Neutrophil (primary cell): Measurements from ENCODE around the gene SLC11A2.

ENCODE experiments used
- H3K27ac ChIP-seq: fragments of 200-600 bp; sonication (generic); 2 replicates; pipeline ENCODE4 v1.5.1; 2016; ENCODE audit warnings: mild to moderate bottlenecking, moderate library complexity
- H3K27me3 ChIP-seq: fragments of 200-600 bp; sonication (generic); 2 replicates; pipeline ENCODE4 v1.6.0; 2016; ENCODE audit warnings: mild to moderate bottlenecking
- H3K36me3 ChIP-seq: fragments of 200-600 bp; sonication (generic); 2 replicates; pipeline ENCODE4 v1.5.1; 2017
- H3K4me1 ChIP-seq, 2 experiments: fragments of 200-600 bp in 1 of 2; sonication (generic) in 1 of 2; 1 replicate in 1 of 2; 2 replicates in 1 of 2; pipeline versions ENCODE4 v1.5.1 to v1.6.1; 2013 to 2016; ENCODE audit warnings: low read depth in 1 of 2, low read length in 1 of 2, mild to moderate bottlenecking in 1 of 2, moderate library complexity in 1 of 2; ENCODE audit not compliant: control insufficient read depth in 1 of 2, insufficient read depth in 1 of 2
- H3K4me3 ChIP-seq, 2 experiments: fragments of 200-600 bp in 1 of 2; sonication (generic) in 1 of 2; 1 replicate in 1 of 2; 2 replicates in 1 of 2; pipeline ENCODE4 v1.5.1; 2013 to 2016; ENCODE audit warnings: low read depth in 1 of 2, low read length in 1 of 2, mild to moderate bottlenecking in 1 of 2, moderate library complexity in 1 of 2
- H3K9me3 ChIP-seq: fragments of 200-600 bp; sonication (generic); 2 replicates; pipeline ENCODE4 v1.5.1; 2016
- CTCF ChIP-seq: fragments of 200-600 bp; sonication (generic); IDR thresholded peaks from 2 replicates; pipeline ENCODE4 v1.5.1; 2016; ENCODE audit warnings: antibody characterized with exemption

The SLC11A2 gene

GRCh38 chr12:51025836-51026638 lies at the start of gene SLC11A2:
Gene SLC11A2, minus strand, starts transcription at chr12:51026384. Its CDS starts 15,656 bp downstream, at chr12:51010728.
- H3K4me1 ChIP-seq, result peaks cover 24 to 29% of the 10 kb centered on the region in 2 experiments
- H3K9me3 ChIP-seq, result no peaks in the 10 kb centered on the region
- peak within 1 kb of the TSS; percentile 78 to 85 for H3K4me3 ChIP-seq
- peaks cover 6% of the 10 kb centered on the region for H3K27me3 ChIP-seq
- H3K27ac ChIP-seq, result peak within 1 kb of the TSS; percentile 12
- no peak for TF ChIP-seq CTCF
- no peaks in the 10 kb centered on the region for H3K36me3 ChIP-seq

- peaks cover 0 to 4% of the 10 kb centered on the region in 2 experiments for H3K4me1 ChIP-seq
- no peaks in the 10 kb centered on the region for H3K27me3 ChIP-seq
- no peak overlapping the region for H3K27ac ChIP-seq
- no peaks in the 10 kb centered on the region for H3K9me3 ChIP-seq
- TF ChIP-seq CTCF, result no peak
- H3K36me3 ChIP-seq, result peaks cover 26% of the 10 kb centered on the region
- no peak overlapping the region for H3K4me3 ChIP-seq
These were observed 49.2 kb upstream of the SLC11A2 start for GRCh38 chr12:51075390-51075789.

GRCh38 chr12:51071663-51072062 lies 45.5 kb upstream of the SLC11A2 start:
- no peak for TF ChIP-seq CTCF
- H3K4me3 ChIP-seq, result no peak overlapping the region
- no peaks in the 10 kb centered on the region for H3K9me3 ChIP-seq
- H3K27me3 ChIP-seq, result no peaks in the 10 kb centered on the region
- H3K4me1 ChIP-seq, result peaks cover 5 to 6% of the 10 kb centered on the region in 2 experiments
- no peak overlapping the region for H3K27ac ChIP-seq
- H3K36me3 ChIP-seq, result peaks cover 45% of the 10 kb centered on the region

- no peak for TF ChIP-seq CTCF
- Histone ChIP-seq H3K4me1 (peaks cover 5 to 6% of the 10 kb centered on the region in 2 experiments), H3K27ac (no peak overlapping the region), H3K36me3 (peaks cover 62% of the 10 kb centered on the region), H3K9me3 (no peaks in the 10 kb centered on the region), H3K4me3 (no peak overlapping the region), H3K27me3 (no peaks in the 10 kb centered on the region)
These were observed 43.8 kb upstream of the SLC11A2 start for GRCh38 chr12:51070004-51070403.

DNA sequence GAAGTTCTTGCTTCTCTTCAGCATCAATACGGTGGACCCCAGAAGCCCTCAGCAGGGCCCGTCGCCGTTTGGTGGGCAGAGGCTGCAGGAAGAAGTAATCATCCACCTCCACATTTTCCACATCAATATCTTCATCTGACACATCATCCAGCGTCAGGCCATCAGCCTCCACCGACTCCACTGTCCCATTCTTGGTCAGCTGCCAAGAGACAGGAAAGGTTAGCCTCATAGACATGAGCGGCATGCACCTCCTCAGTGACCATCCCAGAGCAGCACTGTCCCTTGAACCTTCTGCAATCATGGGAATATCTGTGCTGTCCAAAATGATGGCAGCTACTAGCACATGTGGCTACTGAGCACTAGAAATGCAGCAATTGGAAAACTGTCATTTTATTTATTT lies 41.6 kb upstream of the SLC11A2 start:
- Histone ChIP-seq H3K27me3 (no peaks in the 10 kb centered on the region), H3K27ac (no peak overlapping the region), H3K4me3 (no peak overlapping the region), H3K4me1 (peaks cover 5 to 6% of the 10 kb centered on the region in 2 experiments), H3K36me3 (peaks cover 71% of the 10 kb centered on the region), H3K9me3 (no peaks in the 10 kb centered on the region)
- no peak for TF ChIP-seq CTCF
